ENCODE results near the gene CSN3. TPM values are rescaled to one million over a fixed set of nuclear protein-coding genes. Genes with fewer than 3 reads are reported as not detected.

Gene CSN3
- total RNA-seq, 1 donor from 2014 or later: not detected

- no peak overlapping the region for H3K27ac Mint-ChIP-seq
- H3K9me3 Mint-ChIP-seq: no peaks in the 10 kb centered on the region
- H3K4me3 Mint-ChIP-seq: no peak overlapping the region
- no peaks in the 10 kb centered on the region for H3K27me3 Mint-ChIP-seq (ENCODE audit: low read depth)
- peaks cover 20% of the 10 kb centered on the region for H3K4me1 Mint-ChIP-seq
- no peak for DNase-seq (ENCODE audit: low spot score in 2 of 2, unreplicated experiment in 2 of 2)
- H3K36me3 Mint-ChIP-seq: no peaks in the 10 kb centered on the region
- TF ChIP-seq CTCF (IDR thresholded peaks at IDR 0.05; ENCODE audit: unreplicated experiment): no peak
Observed at GRCh38 chr4:70243091-70243490, 694 bp downstream of the CSN3 start.

- no peaks in the 10 kb centered on the region for H3K36me3 Mint-ChIP-seq
- H3K27me3 Mint-ChIP-seq (ENCODE audit: low read depth): no peaks in the 10 kb centered on the region
- TF ChIP-seq CTCF (IDR thresholded peaks at IDR 0.05; ENCODE audit: unreplicated experiment): no peak
- no peak overlapping the region for H3K4me3 Mint-ChIP-seq
- no peak for DNase-seq (ENCODE audit: low spot score in 2 of 2, unreplicated experiment in 2 of 2)
- no peak overlapping the region for H3K27ac Mint-ChIP-seq
- H3K4me1 Mint-ChIP-seq: peaks cover 3% of the 10 kb centered on the region
- H3K9me3 Mint-ChIP-seq: no peaks in the 10 kb centered on the region
Observed at GRCh38 chr4:70251250-70251944, 9.0 kb downstream of the CSN3 start.

- no peak for TF ChIP-seq CTCF (IDR thresholded peaks at IDR 0.05; ENCODE audit: unreplicated experiment)
- Mint-ChIP-seq H3K27me3 (ENCODE audit: low read depth) (no peaks in the 10 kb centered on the region), H3K36me3 (no peaks in the 10 kb centered on the region), H3K9me3 (no peaks in the 10 kb centered on the region), H3K4me3 (no peak overlapping the region), H3K4me1 (peaks cover 3% of the 10 kb centered on the region), H3K27ac (no peak overlapping the region)
- no peak for DNase-seq (ENCODE audit: low spot score in 2 of 2, unreplicated experiment in 2 of 2)
Observed at GRCh38 chr4:70251945-70252277, 9.5 kb downstream of the CSN3 start.

GRCh38 chr4:70269674-70270073 lies 27.3 kb downstream of the CSN3 start:
- TF ChIP-seq CTCF (IDR thresholded peaks at IDR 0.05; ENCODE audit: unreplicated experiment): no peak
- DNase-seq (ENCODE audit: low spot score in 2 of 2, unreplicated experiment in 2 of 2): no peak
- no peak overlapping the region for H3K4me3 Mint-ChIP-seq
- H3K4me1 Mint-ChIP-seq: no peaks in the 10 kb centered on the region
- H3K36me3 Mint-ChIP-seq: no peaks in the 10 kb centered on the region
- H3K27ac Mint-ChIP-seq: no peak overlapping the region
- no peaks in the 10 kb centered on the region for H3K27me3 Mint-ChIP-seq (ENCODE audit: low read depth)
- H3K9me3 Mint-ChIP-seq: peaks cover 5% of the 10 kb centered on the region

- Mint-ChIP-seq H3K27me3 (ENCODE audit: low read depth) (no peaks in the 10 kb centered on the region), H3K4me1 (no peaks in the 10 kb centered on the region), H3K4me3 (no peak overlapping the region), H3K9me3 (peaks cover 11% of the 10 kb centered on the region), H3K36me3 (no peaks in the 10 kb centered on the region), H3K27ac (no peak overlapping the region)
- TF ChIP-seq CTCF (IDR thresholded peaks at IDR 0.05; ENCODE audit: unreplicated experiment): no peak
- DNase-seq (ENCODE audit: low spot score in 2 of 2, unreplicated experiment in 2 of 2): no peak
Observed at GRCh38 chr4:70277121-70277520, 34.7 kb downstream of the CSN3 start.

- H3K4me1 Mint-ChIP-seq: no peaks in the 10 kb centered on the region
- H3K27me3 Mint-ChIP-seq (ENCODE audit: low read depth): peaks cover 3% of the 10 kb centered on the region
- H3K4me3 Mint-ChIP-seq: no peak overlapping the region
- no peak for DNase-seq (ENCODE audit: low spot score in 2 of 2, unreplicated experiment in 2 of 2)
- H3K9me3 Mint-ChIP-seq: peaks cover 15% of the 10 kb centered on the region
- H3K27ac Mint-ChIP-seq: no peak overlapping the region
- H3K36me3 Mint-ChIP-seq: peaks cover 3% of the 10 kb centered on the region
- no peak for TF ChIP-seq CTCF (IDR thresholded peaks at IDR 0.05; ENCODE audit: unreplicated experiment)
Observed at GRCh38 chr4:70280567-70280966, 38.2 kb downstream of the CSN3 start.
